PFSK-1 (cell line): ENCODE results near the gene TMEM44.

Source experiments
- FOXP2 ChIP-seq: optimal IDR thresholded peaks from 2 replicates; pipeline ENCODE3; 2011; ENCODE audit warnings: borderline replicate concordance, control low read depth, inconsistent platforms; ENCODE audit not compliant: insufficient read depth; ENCODE audit errors: extremely low read length, extremely low read depth
- POLR2AphosphoS5 ChIP-seq: IDR thresholded peaks from 2 replicates; pipeline ENCODE4 v1.6.1; 2012; ENCODE audit warnings: low read depth, mild to moderate bottlenecking, control low read depth, low read length, moderate library complexity
- SIN3A ChIP-seq: IDR thresholded peaks from 2 replicates; pipeline ENCODE4 v1.6.1; 2012; ENCODE audit warnings: mild to moderate bottlenecking, low read length, moderate library complexity, borderline replicate concordance; ENCODE audit not compliant: insufficient read depth

DNA sequence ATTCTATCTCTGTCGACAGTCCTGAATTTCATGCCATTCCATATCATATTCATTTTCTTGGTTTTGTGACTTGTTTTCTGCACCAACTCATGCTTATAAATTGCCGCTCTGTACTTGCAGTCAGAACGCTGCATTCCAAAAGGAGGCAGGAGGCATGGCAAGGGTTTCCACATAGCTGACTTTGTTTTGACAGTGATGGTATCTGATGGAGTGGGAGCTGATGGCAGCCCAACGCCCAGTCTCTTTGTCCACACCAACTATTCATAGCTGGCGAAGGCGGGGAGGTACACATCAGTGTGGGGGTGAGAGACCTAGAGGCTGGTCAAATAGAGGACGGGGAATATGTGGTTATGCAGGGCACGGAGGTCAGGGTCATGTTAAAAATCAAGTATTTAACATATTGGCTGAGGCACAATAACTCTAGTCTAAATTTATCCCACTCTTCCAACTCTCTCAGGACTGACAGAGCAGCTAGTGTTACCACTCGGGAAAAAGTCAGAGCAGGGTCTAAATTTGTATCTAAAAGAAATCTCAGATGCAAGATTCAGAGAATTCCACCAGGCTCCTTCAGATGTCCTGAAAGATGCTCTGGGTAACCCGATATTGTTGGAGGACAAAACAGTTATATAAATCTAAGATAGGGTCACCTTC, 78.6 kb downstream of the TMEM44 start:
- TF ChIP-seq POLR2AphosphoS5 (no peak), FOXP2 (no peak), SIN3A (no peak)
